ENCODE results near the gene AAK1. TPM values are rescaled to one million over a fixed set of nuclear protein-coding genes. Genes with fewer than 3 reads are reported as not detected.

Gene AAK1
- total and polyA plus RNA-seq, 2 of the 13 experiments (the other 11 are each of a cell fraction or from before 2014, with no cell fraction given) = 9.8 to 10.3 TPM

GRCh38 chr2:69579536-69579935, 64.0 kb downstream of the AAK1 start (continued):
- TF ChIP-seq ZNF710 (CRISPR knock-in tag; IDR thresholded peaks at IDR 0.05; ENCODE audit: borderline replicate concordance) (no peak), HDAC1 (CRISPR knock-in tag; IDR thresholded peaks at IDR 0.05) (no peak), MXI1 (IDR thresholded peaks at IDR 0.05; ENCODE audit: borderline replicate concordance, low read depth, low read length) (no peak), ZNF441 (CRISPR knock-in tag; IDR thresholded peaks at IDR 0.05; ENCODE audit: borderline replicate concordance) (no peak), ZC3H4 (CRISPR knock-in tag; IDR thresholded peaks at IDR 0.05; ENCODE audit: borderline replicate concordance) (no peak), HMG20A (CRISPR knock-in tag; IDR thresholded peaks at IDR 0.05; ENCODE audit: borderline replicate concordance) (no peak), DZIP1 (CRISPR knock-in tag; IDR thresholded peaks at IDR 0.05) (no peak), GLMP (CRISPR knock-in tag; IDR thresholded peaks at IDR 0.05; ENCODE audit: borderline replicate concordance) (no peak), ZNF292 (CRISPR knock-in tag; IDR thresholded peaks at IDR 0.05; ENCODE audit: borderline replicate concordance, low read depth) (no peak), TCF12 (IDR thresholded peaks at IDR 0.05) (no peak), TCF12 (CRISPR knock-in tag; IDR thresholded peaks at IDR 0.05) (no peak), RELA (CRISPR knock-in tag; IDR thresholded peaks at IDR 0.05) (no peak), ZNF280D (CRISPR knock-in tag; IDR thresholded peaks at IDR 0.05) (no peak)
